ENCODE data around the gene UBE3C.

DNA sequence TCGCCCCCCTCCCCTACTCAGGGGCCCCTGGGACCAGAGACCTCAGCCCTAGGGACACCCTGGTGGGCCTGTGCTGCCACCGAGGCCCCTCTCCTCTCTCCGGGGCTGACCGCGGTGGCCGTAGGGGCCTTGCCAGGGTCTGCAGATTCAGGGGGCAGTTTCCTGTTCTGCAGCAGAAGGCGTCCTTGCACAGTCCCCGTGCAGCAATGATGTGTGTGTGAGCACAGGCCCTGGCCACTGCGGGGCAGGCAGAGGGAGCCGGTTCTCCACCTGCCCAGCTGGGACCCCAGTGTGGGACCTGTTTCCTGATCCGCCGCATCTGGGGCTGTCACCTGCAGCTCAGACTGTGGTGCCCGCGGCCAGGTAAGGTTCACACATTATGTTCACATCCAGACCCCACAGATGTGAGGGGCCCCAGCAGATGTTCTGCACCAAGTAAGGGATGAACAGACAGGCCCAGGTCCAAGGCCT is 137.4 kb downstream of the UBE3C start:
- TF ChIP-seq, protein P1, sequence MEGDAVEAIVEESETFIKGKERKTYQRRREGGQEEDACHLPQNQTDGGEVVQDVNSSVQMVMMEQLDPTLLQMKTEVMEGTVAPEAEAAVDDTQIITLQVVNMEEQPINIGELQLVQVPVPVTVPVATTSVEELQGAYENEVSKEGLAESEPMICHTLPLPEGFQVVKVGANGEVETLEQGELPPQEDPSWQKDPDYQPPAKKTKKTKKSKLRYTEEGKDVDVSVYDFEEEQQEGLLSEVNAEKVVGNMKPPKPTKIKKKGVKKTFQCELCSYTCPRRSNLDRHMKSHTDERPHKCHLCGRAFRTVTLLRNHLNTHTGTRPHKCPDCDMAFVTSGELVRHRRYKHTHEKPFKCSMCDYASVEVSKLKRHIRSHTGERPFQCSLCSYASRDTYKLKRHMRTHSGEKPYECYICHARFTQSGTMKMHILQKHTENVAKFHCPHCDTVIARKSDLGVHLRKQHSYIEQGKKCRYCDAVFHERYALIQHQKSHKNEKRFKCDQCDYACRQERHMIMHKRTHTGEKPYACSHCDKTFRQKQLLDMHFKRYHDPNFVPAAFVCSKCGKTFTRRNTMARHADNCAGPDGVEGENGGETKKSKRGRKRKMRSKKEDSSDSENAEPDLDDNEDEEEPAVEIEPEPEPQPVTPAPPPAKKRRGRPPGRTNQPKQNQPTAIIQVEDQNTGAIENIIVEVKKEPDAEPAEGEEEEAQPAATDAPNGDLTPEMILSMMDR (IDR thresholded peaks at IDR 0.05; ENCODE audit: low read length): no peak
- no peak for TF ChIP-seq EZH2phosphoT487 (IDR thresholded peaks at IDR 0.05; ENCODE audit: low read length)

All from MM.1S (cell line).